ENCODE data around the gene ZNF469. TPM values are rescaled to one million over a fixed set of nuclear protein-coding genes. Genes with fewer than 3 reads are reported as not detected.

Gene ZNF469
- total RNA-seq, 1 experiment from 2014 or later: 3.2 TPM

DNA sequence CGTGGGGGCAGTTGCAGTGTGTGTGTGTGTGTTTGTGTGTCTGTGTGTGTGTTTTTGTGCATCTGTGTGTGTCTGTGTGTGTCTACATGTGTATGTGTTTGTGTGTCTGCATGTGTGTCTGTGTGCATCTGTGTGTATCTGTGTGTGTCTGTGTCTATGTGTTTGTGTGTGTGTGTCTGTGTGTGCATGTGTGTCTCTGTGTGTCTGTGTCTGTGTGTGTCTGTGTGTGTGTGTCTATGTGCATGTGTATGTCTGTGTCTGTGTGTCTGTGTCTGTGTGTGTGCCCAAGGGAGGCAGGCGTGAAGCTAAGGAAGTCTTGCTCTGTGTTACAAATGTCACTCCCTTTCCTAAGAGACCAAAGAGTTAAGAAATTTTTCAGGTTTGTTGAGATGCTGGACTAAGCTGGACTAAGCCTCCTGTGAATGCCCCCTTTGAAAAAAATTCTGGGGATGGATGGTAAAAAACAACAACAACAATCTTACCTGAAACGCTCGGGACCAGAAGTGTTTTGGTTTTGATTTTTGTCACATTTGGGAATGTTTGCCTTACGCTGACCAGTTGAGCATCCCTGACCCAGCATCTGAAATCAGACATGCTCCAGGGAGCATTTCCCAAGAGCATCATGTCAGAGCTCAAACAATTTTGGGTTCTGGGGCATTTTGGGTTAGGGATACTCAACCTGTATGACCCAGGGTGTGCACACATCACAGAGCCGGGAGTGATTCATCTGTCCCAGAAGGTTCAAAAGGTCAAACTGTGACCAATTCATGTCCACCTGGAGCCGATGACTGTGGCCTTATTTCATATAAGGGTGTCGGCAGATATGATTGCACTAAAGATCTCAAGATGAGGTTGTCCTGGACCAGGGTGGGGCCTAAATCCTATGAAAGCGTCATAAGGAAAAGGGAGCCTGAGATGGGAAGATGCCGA is 48.6 kb upstream of the ZNF469 start (continued):
- TF ChIP-seq, protein P1, sequence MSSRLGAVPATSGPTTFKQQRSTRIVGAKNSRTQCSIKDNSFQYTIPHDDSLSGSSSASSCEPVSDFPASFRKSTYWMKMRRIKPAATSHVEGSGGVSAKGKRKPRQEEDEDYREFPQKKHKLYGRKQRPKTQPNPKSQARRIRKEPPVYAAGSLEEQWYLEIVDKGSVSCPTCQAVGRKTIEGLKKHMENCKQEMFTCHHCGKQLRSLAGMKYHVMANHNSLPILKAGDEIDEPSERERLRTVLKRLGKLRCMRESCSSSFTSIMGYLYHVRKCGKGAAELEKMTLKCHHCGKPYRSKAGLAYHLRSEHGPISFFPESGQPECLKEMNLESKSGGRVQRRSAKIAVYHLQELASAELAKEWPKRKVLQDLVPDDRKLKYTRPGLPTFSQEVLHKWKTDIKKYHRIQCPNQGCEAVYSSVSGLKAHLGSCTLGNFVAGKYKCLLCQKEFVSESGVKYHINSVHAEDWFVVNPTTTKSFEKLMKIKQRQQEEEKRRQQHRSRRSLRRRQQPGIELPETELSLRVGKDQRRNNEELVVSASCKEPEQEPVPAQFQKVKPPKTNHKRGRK (CRISPR knock-in tag; IDR thresholded peaks at IDR 0.05; ENCODE audit: borderline replicate concordance): no peak
- TF ChIP-seq CREM (CRISPR knock-in tag; IDR thresholded peaks at IDR 0.05) (no peak), ZNF396 (CRISPR knock-in tag; IDR thresholded peaks at IDR 0.05; ENCODE audit: borderline replicate concordance) (no peak), ELF4 (CRISPR knock-in tag; IDR thresholded peaks at IDR 0.05; ENCODE audit: low read depth) (no peak), PRRX2 (CRISPR knock-in tag; IDR thresholded peaks at IDR 0.05) (no peak), SMAD4 (CRISPR knock-in tag; IDR thresholded peaks at IDR 0.05) (no peak)
- TF ChIP-seq, protein P2, sequence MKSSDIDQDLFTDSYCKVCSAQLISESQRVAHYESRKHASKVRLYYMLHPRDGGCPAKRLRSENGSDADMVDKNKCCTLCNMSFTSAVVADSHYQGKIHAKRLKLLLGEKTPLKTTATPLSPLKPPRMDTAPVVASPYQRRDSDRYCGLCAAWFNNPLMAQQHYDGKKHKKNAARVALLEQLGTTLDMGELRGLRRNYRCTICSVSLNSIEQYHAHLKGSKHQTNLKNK (CRISPR knock-in tag; IDR thresholded peaks at IDR 0.05): no peak

DNA sequence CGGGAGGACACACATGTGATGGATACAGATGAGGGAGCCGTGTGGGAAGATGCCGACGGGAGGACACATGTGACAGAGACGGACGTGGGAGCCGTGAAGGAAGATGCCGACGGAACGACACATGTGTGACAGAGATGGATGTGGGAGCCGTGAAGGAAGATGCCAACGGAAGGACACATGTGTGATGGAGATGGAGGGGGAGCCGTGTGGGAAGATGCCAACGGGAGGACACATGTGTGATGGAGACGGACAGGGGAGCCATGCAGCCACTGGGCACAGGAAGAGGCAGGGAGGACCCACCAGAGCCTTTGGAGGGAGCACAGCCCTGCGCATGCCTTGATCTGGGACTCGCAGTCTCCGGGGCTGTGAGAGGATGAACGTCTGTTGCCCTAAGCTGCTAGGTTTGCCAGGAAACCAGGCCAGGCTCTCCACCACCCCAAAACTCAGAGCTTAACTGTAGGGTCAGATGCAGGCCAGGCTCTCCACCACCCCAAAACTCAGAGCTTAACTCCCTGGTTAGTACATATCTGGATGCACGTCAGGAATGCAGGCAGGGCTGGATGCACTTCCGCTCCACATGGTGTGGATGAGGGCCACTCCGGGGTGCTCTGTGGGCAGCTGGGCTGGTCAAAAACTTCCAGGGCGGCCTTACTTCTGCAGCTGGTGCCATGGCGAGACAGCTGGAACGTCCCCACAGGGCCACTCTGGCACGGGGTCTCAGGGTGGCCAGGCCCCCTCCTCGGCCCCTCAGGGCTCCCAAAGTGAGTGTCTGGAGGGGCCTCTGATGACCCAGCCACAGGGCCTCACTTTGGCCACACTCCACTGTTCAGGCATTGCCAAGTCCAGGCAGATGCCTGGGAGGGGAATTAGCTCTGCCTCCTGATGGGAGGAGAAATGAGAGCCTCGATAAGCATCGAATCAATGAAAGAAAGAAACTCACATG is 47.7 kb upstream of the ZNF469 start:
- ATAC-seq (no peak), DNase-seq (ENCODE audit: low spot score) (no peak)
- CTCF ChIA-PET: no interaction called here
- peaks cover 14% of the 10 kb centered on the region for H3K36me3 Mint-ChIP-seq
- H3K4me1 Mint-ChIP-seq: no peaks in the 10 kb centered on the region
- TF ChIP-seq NR3C1 (CRISPR knock-in tag; conservative IDR thresholded peaks at IDR 0.05; ENCODE audit: low read depth) (no peak), TP53 (CRISPR knock-in tag; IDR thresholded peaks at IDR 0.05) (no peak), TCF7 (CRISPR knock-in tag; IDR thresholded peaks at IDR 0.05; ENCODE audit: low read depth) (no peak)
- TF ChIP-seq, protein P3, sequence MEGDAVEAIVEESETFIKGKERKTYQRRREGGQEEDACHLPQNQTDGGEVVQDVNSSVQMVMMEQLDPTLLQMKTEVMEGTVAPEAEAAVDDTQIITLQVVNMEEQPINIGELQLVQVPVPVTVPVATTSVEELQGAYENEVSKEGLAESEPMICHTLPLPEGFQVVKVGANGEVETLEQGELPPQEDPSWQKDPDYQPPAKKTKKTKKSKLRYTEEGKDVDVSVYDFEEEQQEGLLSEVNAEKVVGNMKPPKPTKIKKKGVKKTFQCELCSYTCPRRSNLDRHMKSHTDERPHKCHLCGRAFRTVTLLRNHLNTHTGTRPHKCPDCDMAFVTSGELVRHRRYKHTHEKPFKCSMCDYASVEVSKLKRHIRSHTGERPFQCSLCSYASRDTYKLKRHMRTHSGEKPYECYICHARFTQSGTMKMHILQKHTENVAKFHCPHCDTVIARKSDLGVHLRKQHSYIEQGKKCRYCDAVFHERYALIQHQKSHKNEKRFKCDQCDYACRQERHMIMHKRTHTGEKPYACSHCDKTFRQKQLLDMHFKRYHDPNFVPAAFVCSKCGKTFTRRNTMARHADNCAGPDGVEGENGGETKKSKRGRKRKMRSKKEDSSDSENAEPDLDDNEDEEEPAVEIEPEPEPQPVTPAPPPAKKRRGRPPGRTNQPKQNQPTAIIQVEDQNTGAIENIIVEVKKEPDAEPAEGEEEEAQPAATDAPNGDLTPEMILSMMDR (IDR thresholded peaks at IDR 0.05): no peak
- TF ChIP-seq, protein P4, sequence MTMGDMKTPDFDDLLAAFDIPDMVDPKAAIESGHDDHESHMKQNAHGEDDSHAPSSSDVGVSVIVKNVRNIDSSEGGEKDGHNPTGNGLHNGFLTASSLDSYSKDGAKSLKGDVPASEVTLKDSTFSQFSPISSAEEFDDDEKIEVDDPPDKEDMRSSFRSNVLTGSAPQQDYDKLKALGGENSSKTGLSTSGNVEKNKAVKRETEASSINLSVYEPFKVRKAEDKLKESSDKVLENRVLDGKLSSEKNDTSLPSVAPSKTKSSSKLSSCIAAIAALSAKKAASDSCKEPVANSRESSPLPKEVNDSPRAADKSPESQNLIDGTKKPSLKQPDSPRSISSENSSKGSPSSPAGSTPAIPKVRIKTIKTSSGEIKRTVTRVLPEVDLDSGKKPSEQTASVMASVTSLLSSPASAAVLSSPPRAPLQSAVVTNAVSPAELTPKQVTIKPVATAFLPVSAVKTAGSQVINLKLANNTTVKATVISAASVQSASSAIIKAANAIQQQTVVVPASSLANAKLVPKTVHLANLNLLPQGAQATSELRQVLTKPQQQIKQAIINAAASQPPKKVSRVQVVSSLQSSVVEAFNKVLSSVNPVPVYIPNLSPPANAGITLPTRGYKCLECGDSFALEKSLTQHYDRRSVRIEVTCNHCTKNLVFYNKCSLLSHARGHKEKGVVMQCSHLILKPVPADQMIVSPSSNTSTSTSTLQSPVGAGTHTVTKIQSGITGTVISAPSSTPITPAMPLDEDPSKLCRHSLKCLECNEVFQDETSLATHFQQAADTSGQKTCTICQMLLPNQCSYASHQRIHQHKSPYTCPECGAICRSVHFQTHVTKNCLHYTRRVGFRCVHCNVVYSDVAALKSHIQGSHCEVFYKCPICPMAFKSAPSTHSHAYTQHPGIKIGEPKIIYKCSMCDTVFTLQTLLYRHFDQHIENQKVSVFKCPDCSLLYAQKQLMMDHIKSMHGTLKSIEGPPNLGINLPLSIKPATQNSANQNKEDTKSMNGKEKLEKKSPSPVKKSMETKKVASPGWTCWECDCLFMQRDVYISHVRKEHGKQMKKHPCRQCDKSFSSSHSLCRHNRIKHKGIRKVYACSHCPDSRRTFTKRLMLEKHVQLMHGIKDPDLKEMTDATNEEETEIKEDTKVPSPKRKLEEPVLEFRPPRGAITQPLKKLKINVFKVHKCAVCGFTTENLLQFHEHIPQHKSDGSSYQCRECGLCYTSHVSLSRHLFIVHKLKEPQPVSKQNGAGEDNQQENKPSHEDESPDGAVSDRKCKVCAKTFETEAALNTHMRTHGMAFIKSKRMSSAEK (CRISPR knock-in tag; IDR thresholded peaks at IDR 0.05; ENCODE audit: borderline replicate concordance): no peak
- TF ChIP-seq, protein P5, sequence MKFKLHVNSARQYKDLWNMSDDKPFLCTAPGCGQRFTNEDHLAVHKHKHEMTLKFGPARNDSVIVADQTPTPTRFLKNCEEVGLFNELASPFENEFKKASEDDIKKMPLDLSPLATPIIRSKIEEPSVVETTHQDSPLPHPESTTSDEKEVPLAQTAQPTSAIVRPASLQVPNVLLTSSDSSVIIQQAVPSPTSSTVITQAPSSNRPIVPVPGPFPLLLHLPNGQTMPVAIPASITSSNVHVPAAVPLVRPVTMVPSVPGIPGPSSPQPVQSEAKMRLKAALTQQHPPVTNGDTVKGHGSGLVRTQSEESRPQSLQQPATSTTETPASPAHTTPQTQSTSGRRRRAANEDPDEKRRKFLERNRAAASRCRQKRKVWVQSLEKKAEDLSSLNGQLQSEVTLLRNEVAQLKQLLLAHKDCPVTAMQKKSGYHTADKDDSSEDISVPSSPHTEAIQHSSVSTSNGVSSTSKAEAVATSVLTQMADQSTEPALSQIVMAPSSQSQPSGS (CRISPR knock-in tag; IDR thresholded peaks at IDR 0.05; ENCODE audit: borderline replicate concordance, low read depth): no peak
- POLR2A ChIA-PET: no interaction called here
- no peak overlapping the region for H3K27ac Mint-ChIP-seq
- peaks cover 5% of the 10 kb centered on the region; the same call in 1 of the 2 replicates for H3K27me3 Mint-ChIP-seq (ENCODE audit: low read depth)
- peaks cover 26% of the 10 kb centered on the region for H3K9me3 Mint-ChIP-seq
- no peak overlapping the region for H3K4me3 Mint-ChIP-seq

Measured in WTC11 (cell line).